Activated CD8-positive, alpha-beta T cell treated with anti-CD3 and anti-CD28 coated beads for 36 hours (primary cell): ENCODE data around the gene KRTAP10-3. TPM values are rescaled to one million over a fixed set of nuclear protein-coding genes. Genes with fewer than 3 reads are reported as not detected.

Experiments used
- ATAC-seq: fragments of 200-7000 bp; cut with Tn5 transposase; one replicate; pipeline ENCODE4 v1.10.0; 2021; ENCODE audit warnings: mild to moderate bottlenecking, moderate library complexity
- CTCF ChIA-PET: fragments of 350-600 bp; sonication (Branson Sonifier 250); formaldehyde crosslinking; loops from one replicate; lab custom pipeline; 2021; ENCODE audit warnings: antibody characterized with exemption; lab: Charles Lee
- POLR2A ChIA-PET: fragments of 350-600 bp; sonication (Branson Sonifier 250); formaldehyde crosslinking; loops from one replicate; lab custom pipeline; 2021; ENCODE audit warnings: antibody characterized with exemption; lab: Charles Lee
- DNase-seq: peaks from one replicate; pipeline ENCODE4 v3.0.0-alpha.2; 2020
- H3K27ac Mint-ChIP-seq: one replicate; pipeline ENCODE4 v1.8.0; 2021; ENCODE audit warnings: mild to moderate bottlenecking, mixed read lengths
- H3K27me3 Mint-ChIP-seq: one replicate; pipeline ENCODE4 v1.8.0; 2021; ENCODE audit warnings: mixed read lengths
- H3K36me3 Mint-ChIP-seq: one replicate; pipeline ENCODE4 v1.8.0; 2021; ENCODE audit warnings: low read depth, mixed read lengths
- H3K4me1 Mint-ChIP-seq: one replicate; pipeline ENCODE4 v1.8.0; 2021; ENCODE audit warnings: low read depth, mixed read lengths
- H3K4me3 Mint-ChIP-seq: one replicate; pipeline ENCODE4 v1.8.0; 2021; ENCODE audit warnings: mild to moderate bottlenecking, moderate library complexity, mixed read lengths
- H3K9me3 Mint-ChIP-seq: one replicate; pipeline ENCODE4 v1.8.0; 2021; ENCODE audit warnings: mixed read lengths
- intact Hi-C: fragments of 100-400 bp; cut with micrococcal nuclease; formaldehyde crosslinking; loops from one replicate; pipeline ENCODE4 v1.10.0; 2022
- total RNA-seq, 2 experiments: library from RNA; stranded (reverse); gene quantifications; one replicate each; pipeline ENCODE4 v1.2.3, GENCODE V29; 2021
- TF ChIP-seq, protein P1 (sequence below): fragments of 200-600 bp; IDR thresholded peaks from one replicate; pipeline ENCODE4 v1.8.0; 2022; ENCODE audit warnings: antibody characterized with exemption, mild to moderate bottlenecking

The KRTAP10-3 gene
- total RNA-seq, 2 experiments from 2014 or later = not detected

DNA sequence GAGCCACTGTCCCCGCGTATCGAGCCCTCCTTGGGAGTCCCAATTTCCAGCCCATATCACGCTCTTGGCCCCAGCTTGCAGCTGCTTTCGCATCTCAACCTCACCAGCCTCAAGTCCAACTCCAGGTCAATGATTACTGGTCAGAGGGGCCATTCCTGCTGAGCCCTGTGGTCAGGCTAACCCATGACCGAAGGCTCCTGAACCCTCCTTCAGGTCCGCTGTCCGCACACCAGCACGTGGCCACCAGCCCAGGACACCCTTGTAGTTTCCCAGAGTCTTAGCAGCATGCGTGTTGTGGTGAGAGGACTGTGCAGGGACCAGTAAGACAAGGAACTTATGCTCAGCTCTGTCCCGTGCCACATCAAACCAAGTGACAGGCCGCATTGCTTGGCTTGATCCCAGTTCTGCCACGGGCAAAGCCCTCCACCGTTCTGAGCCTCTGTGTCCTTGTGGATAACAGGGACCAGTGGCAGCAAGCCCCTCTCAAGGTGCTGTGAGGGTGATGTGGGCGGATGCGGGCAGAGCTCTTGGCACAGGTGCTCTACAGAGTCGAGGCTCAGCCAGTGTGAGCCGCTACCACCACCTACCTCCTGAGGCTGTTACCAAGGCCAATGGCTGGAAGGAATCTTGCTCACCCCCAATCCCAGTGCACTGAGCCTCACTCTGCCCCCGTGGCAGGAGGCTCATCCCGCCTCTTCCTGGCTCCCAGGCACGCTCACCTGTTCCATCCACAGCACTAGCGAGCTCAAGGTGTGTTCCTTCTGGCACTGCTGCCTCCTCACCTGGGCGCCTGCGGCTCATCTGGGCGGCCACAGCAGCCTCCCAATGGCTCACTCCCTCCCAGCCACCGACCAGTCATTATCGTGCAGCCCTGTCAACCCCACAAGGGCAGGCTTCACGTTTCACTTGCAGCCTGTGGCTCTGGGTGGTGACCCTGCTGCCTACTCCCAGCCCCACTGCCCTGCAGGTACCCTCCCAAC lies 39.0 kb downstream of the KRTAP10-3 start:
- Mint-ChIP-seq H3K4me1 (no peaks in the 10 kb centered on the region), H3K27me3 (no peaks in the 10 kb centered on the region), H3K9me3 (no peaks in the 10 kb centered on the region), H3K27ac (no peak overlapping the region), H3K4me3 (no peak overlapping the region), H3K36me3 (no peaks in the 10 kb centered on the region)
- ATAC-seq (no peak), DNase-seq (no peak)
- ChIA-PET CTCF (no interaction called here), POLR2A (no interaction called here)
- intact Hi-C loops = loop anchor here (10.0 kb wide), 1 partner anchor 225 kb away; no protein-coding TSS in a partner anchor
- TF ChIP-seq, protein P1, sequence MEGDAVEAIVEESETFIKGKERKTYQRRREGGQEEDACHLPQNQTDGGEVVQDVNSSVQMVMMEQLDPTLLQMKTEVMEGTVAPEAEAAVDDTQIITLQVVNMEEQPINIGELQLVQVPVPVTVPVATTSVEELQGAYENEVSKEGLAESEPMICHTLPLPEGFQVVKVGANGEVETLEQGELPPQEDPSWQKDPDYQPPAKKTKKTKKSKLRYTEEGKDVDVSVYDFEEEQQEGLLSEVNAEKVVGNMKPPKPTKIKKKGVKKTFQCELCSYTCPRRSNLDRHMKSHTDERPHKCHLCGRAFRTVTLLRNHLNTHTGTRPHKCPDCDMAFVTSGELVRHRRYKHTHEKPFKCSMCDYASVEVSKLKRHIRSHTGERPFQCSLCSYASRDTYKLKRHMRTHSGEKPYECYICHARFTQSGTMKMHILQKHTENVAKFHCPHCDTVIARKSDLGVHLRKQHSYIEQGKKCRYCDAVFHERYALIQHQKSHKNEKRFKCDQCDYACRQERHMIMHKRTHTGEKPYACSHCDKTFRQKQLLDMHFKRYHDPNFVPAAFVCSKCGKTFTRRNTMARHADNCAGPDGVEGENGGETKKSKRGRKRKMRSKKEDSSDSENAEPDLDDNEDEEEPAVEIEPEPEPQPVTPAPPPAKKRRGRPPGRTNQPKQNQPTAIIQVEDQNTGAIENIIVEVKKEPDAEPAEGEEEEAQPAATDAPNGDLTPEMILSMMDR = no peak

DNA sequence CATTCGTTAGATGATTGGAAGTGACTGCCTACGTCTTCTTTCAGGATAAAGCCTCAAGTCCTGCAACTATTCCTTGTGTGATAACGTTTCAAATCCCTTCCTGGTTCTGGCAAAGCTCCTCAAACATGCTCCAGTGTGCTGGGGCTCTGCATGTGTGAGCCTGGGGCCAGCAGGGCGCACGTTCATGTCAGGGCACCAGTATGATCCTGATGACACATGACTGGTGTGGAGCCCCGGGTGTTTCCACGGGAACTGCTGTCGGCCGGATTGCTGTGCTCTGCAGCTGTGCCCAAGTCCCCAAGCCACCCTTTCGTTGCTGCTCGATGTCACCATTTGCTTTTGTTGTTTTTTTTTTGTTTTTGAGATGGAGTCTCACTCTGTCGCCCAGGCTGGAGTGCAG lies 39.9 kb downstream of the KRTAP10-3 start:
- H3K9me3 Mint-ChIP-seq = no peaks in the 10 kb centered on the region
- no peaks in the 10 kb centered on the region for H3K36me3 Mint-ChIP-seq
- DNase-seq = no peak
- POLR2A ChIA-PET = interaction anchor here (0.6 kb wide), 1 partner anchor 463 kb away, joined by 3 read pairs; no protein-coding TSS in a partner anchor
- no peak overlapping the region for H3K27ac Mint-ChIP-seq
- no peak overlapping the region for H3K4me3 Mint-ChIP-seq
- TF ChIP-seq, protein P1 = no peak
- no peaks in the 10 kb centered on the region for H3K27me3 Mint-ChIP-seq
- CTCF ChIA-PET = interaction anchor here (1.2 to 1.4 kb wide), 2 partner anchors 31 to 275 kb away, joined by 3 to 8 read pairs; no protein-coding TSS in a partner anchor
- intact Hi-C loops = loop anchor here (10.0 kb wide), 1 partner anchor 226 kb away; no protein-coding TSS in a partner anchor
- no peaks in the 10 kb centered on the region for H3K4me1 Mint-ChIP-seq
- no peak for ATAC-seq

- Mint-ChIP-seq H3K9me3 (no peaks in the 10 kb centered on the region), H3K4me1 (no peaks in the 10 kb centered on the region), H3K27ac (no peak overlapping the region), H3K4me3 (no peak overlapping the region), H3K27me3 (no peaks in the 10 kb centered on the region), H3K36me3 (no peaks in the 10 kb centered on the region)
- TF ChIP-seq, protein P1 = no peak
- DNase-seq = peak; percentile 57
- ChIA-PET CTCF (interaction anchor here (1.2 to 1.4 kb wide), 2 partner anchors 29 to 276 kb away, joined by 3 to 8 read pairs; no protein-coding TSS in a partner anchor), POLR2A (no interaction called here)
- ATAC-seq = peak; percentile 79
- intact Hi-C loops = loop anchor here (10.0 kb wide), 1 partner anchor 227 kb away; no protein-coding TSS in a partner anchor
Observed at GRCh38 chr21:44517175-44517899, 41.3 kb downstream of the KRTAP10-3 start.

GRCh38 chr21:44516828-44517174 lies 41.8 kb downstream of the KRTAP10-3 start:
- no peaks in the 10 kb centered on the region for H3K36me3 Mint-ChIP-seq
- DNase-seq (no peak), ATAC-seq (no peak)
- H3K27me3 Mint-ChIP-seq = no peaks in the 10 kb centered on the region
- TF ChIP-seq, protein P1 = no peak
- H3K9me3 Mint-ChIP-seq = no peaks in the 10 kb centered on the region
- ChIA-PET POLR2A (no interaction called here), CTCF (interaction anchor here (1.3 to 1.4 kb wide), 2 partner anchors 225 to 277 kb away, joined by 6 read pairs; no protein-coding TSS in a partner anchor)
- intact Hi-C loops = loop anchor here (10.0 kb wide), 1 partner anchor 228 kb away; no protein-coding TSS in a partner anchor
- no peaks in the 10 kb centered on the region for H3K4me1 Mint-ChIP-seq
- H3K27ac Mint-ChIP-seq = no peak overlapping the region
- no peak overlapping the region for H3K4me3 Mint-ChIP-seq
